ENCODE results near the gene NDUFB3.
A peak's percentile ranks its signal among the peaks of the same experiment; 100 is the strongest.
"Not testable (repeated sequence)": the region's sequence is repeated elsewhere in the genome, so short reads cannot be mapped to it uniquely, and the experiment has no call there.

Gene NDUFB3

GRCh38 chr2:201071479-201072200 lies at the start of gene NDUFB3, which contains the start of gene HYCC2:
Gene NDUFB3 (plus strand): TSS chr2:201072001. CDS start chr2:201078883, 6,882 bp downstream.
Gene HYCC2 (minus strand): TSS chr2:201071671. CDS start chr2:201024009, 47,662 bp downstream.
- peak; percentile 97 for DNase-seq

- DNase-seq, result no peak
These were observed 47.3 kb upstream of the NDUFB3 start for GRCh38 chr2:201024518-201024917.

GRCh38 chr2:201034355-201034754 lies 37.4 kb upstream of the NDUFB3 start:
- not testable (repeated sequence) for DNase-seq

- DNase-seq, result not testable (repeated sequence)
These were observed 33.4 kb upstream of the NDUFB3 start for GRCh38 chr2:201038361-201038760.

GRCh38 chr2:201038855-201039254 lies 32.9 kb upstream of the NDUFB3 start:
- no peak for DNase-seq

GRCh38 chr2:201040867-201041628 lies 30.8 kb upstream of the NDUFB3 start:
- no peak for DNase-seq

GRCh38 chr2:201042451-201042850 lies 29.4 kb upstream of the NDUFB3 start:
- not testable (repeated sequence) for DNase-seq

GRCh38 chr2:201043050-201043449 lies 28.8 kb upstream of the NDUFB3 start:
- peak; percentile 31 for DNase-seq

GRCh38 chr2:201046881-201047280 lies 24.9 kb upstream of the NDUFB3 start:
- DNase-seq, result no peak

- DNase-seq, result no peak
These were observed 22.3 kb upstream of the NDUFB3 start for GRCh38 chr2:201049455-201049854.

GRCh38 chr2:201057087-201057521 lies 14.7 kb upstream of the NDUFB3 start:
- DNase-seq, result no peak

- no peak for DNase-seq
These were observed 14.0 kb upstream of the NDUFB3 start for GRCh38 chr2:201057715-201058248.

GRCh38 chr2:201058914-201059313 lies 12.9 kb upstream of the NDUFB3 start:
- DNase-seq, result no peak

GRCh38 chr2:201059961-201060755 lies 11.6 kb upstream of the NDUFB3 start:
- no peak for DNase-seq

- not testable (repeated sequence) for DNase-seq
These were observed 8.3 kb upstream of the NDUFB3 start for GRCh38 chr2:201063516-201063915.

- DNase-seq, result no peak
These were observed 6.9 kb upstream of the NDUFB3 start for GRCh38 chr2:201064797-201065329.

- peak; percentile 55 for DNase-seq
These were observed 788 bp upstream of the NDUFB3 start for GRCh38 chr2:201070948-201071478.

GRCh38 chr2:201072201-201072530 lies 365 bp downstream of the NDUFB3 start:
- DNase-seq, result no peak

- no peak for DNase-seq
These were observed 1.3 kb downstream of the NDUFB3 start for GRCh38 chr2:201073071-201073470.

- DNase-seq, result no peak
These were observed 3.2 kb downstream of the NDUFB3 start for GRCh38 chr2:201074996-201075395.

- no peak for DNase-seq
These were observed 13.1 kb downstream of the NDUFB3 start for GRCh38 chr2:201084863-201085262.

GRCh38 chr2:201090574-201090973 lies 18.8 kb downstream of the NDUFB3 start:
- no peak for DNase-seq
